T-helper 1 cell treated with Interleukin-12 subunit alpha and Interleukin-12 subunit beta and Interleukin-4 antibody, amounts not matched to agents 30 ng/mL and 1 ng/mL, for 36 hours (primary cell): ENCODE measurements around the gene TMEM91. TPM values are rescaled to one million over a fixed set of nuclear protein-coding genes. Genes with fewer than 3 reads are reported as not detected.

Experiments
- intact Hi-C: fragments of 100-400 bp; cut with micrococcal nuclease; formaldehyde crosslinking; loops from one replicate; pipeline ENCODE4 v1.15.1; 2024
- total RNA-seq: library from RNA; stranded (reverse); gene quantifications from 2 replicates; pipeline ENCODE4 v1.2.3, GENCODE V29; 2022

TMEM91 gene
- total RNA-seq, 1 donor from 2014 or later: 4.9 TPM

- intact Hi-C loops: no loop called here
Measured at GRCh38 chr19:41426952-41427646, 50.8 kb downstream of the TMEM91 start, which contains the start of gene B3GNT8. Gene B3GNT8, minus strand, starts transcription at chr19:41427374. Its CDS starts 596 bp downstream, at chr19:41426778.

- intact Hi-C loops: loop anchor here (1.0 kb wide), 1 partner anchor 11 kb away; the partner anchor contains the start of gene DMAC2
Measured at GRCh38 chr19:41427647-41428480, 51.5 kb downstream of the TMEM91 start.

GRCh38 chr19:41428481-41428859 lies 52.1 kb downstream of the TMEM91 start:
- intact Hi-C loops: loop anchor here (1.0 kb wide), 1 partner anchor 11 kb away; the partner anchor contains the start of gene DMAC2

GRCh38 chr19:41430922-41431321 lies 54.6 kb downstream of the TMEM91 start:
- intact Hi-C loops: no loop called here

- intact Hi-C loops: no loop called here
Measured at GRCh38 chr19:41431426-41432386, 55.4 kb downstream of the TMEM91 start.

- intact Hi-C loops: no loop called here
Measured at GRCh38 chr19:41433171-41433570, 56.8 kb downstream of the TMEM91 start.

Other genes starting within 250 kb of the TMEM91 start
- 0.73 and 2.1 TPM in 2 replicates for gene CYP2S1, start 183.3 kb upstream of the TMEM91 start, total RNA-seq
- gene AXL, start 157.3 kb upstream of the TMEM91 start, total RNA-seq: 0.05 and 0.17 TPM in 2 replicates
- 297 and 309 TPM in 2 replicates for gene HNRNPUL1, start 112.2 kb upstream of the TMEM91 start, total RNA-seq
- 62.2 and 65.1 TPM in 2 replicates for gene CCDC97, start 66.4 kb upstream of the TMEM91 start, total RNA-seq
- gene TGFB1, start 22.6 kb upstream of the TMEM91 start, total RNA-seq: 157 and 159 TPM in 2 replicates
- 11.1 and 11.8 TPM in 2 replicates for gene B9D2, start 12.4 kb upstream of the TMEM91 start, total RNA-seq
- 31.3 and 37.6 TPM in 2 replicates for gene EXOSC5, start 20.8 kb downstream of the TMEM91 start, total RNA-seq
- 13.8 and 18.2 TPM in 2 replicates for gene BCKDHA, start 21.3 kb downstream of the TMEM91 start, total RNA-seq
- 1.1 and 1.8 TPM in 2 replicates for gene B3GNT8, start 50.8 kb downstream of the TMEM91 start, total RNA-seq
- 42.0 and 42.8 TPM in 2 replicates for gene DMAC2, start 63.4 kb downstream of the TMEM91 start, total RNA-seq
- not detected in 2 replicates for gene ERICH4, start 66.6 kb downstream of the TMEM91 start, total RNA-seq
- 45.3 TPM in 2 replicates for gene CEACAM21, start 199.6 kb downstream of the TMEM91 start, total RNA-seq